H9 (cell line): Measurements from ENCODE around the gene AGO3. TPM values are rescaled to one million over a fixed set of nuclear protein-coding genes. Genes with fewer than 3 reads are reported as not detected.

Experiments
- DNase-seq: peaks from one replicate; pipeline ENCODE4 v3.0.0-alpha.2; 2017
- H2AFZ ChIP-seq: one replicate; pipeline ENCODE4 v1.6.1; 2013; ENCODE audit warnings: mild to moderate bottlenecking, low read length, control low read depth, moderate library complexity
- H2AK5ac ChIP-seq: 2 replicates; pipeline ENCODE4 v1.6.1; 2013; ENCODE audit warnings: low read length, control low read depth, mixed read lengths; ENCODE audit not compliant: insufficient read length
- H2BK120ac ChIP-seq: one replicate; pipeline ENCODE4 v1.6.1; 2013; ENCODE audit warnings: low read depth, mild to moderate bottlenecking, low read length, control low read depth, inconsistent platforms; ENCODE audit not compliant: poor library complexity, severe bottlenecking
- H2BK12ac ChIP-seq: 2 replicates; pipeline ENCODE4 v1.6.1; 2013; ENCODE audit warnings: low read length, control low read depth, mixed read lengths, low read depth; ENCODE audit not compliant: insufficient read length
- H2BK15ac ChIP-seq: 2 replicates; pipeline ENCODE4 v1.6.1; 2013; ENCODE audit warnings: low read depth, low read length, control low read depth
- H2BK20ac ChIP-seq: one replicate; pipeline ENCODE4 v1.6.1; 2013; ENCODE audit warnings: low read depth, mild to moderate bottlenecking, low read length, control low read depth, inconsistent platforms; ENCODE audit not compliant: poor library complexity, severe bottlenecking
- H2BK5ac ChIP-seq: 2 replicates; pipeline ENCODE4 v1.6.1; 2013; ENCODE audit warnings: low read length, control low read depth, mixed read lengths; ENCODE audit not compliant: insufficient read length
- H3K14ac ChIP-seq: 2 replicates; pipeline ENCODE4 v1.6.1; 2013; ENCODE audit warnings: low read length, control low read depth; ENCODE audit not compliant: insufficient read depth
- H3K18ac ChIP-seq: 2 replicates; pipeline ENCODE4 v1.6.1; 2013; ENCODE audit warnings: low read depth, mild to moderate bottlenecking, mixed read lengths, low read length, control low read depth; ENCODE audit not compliant: insufficient read length
- H3K23ac ChIP-seq: 2 replicates; pipeline ENCODE4 v1.6.1; 2013; ENCODE audit warnings: low read length, control low read depth, mixed read lengths, low read depth; ENCODE audit not compliant: insufficient read length
- H3K23me2 ChIP-seq: 2 replicates; pipeline ENCODE4 v1.6.1; 2013; ENCODE audit warnings: low read depth, mild to moderate bottlenecking, mixed read lengths, low read length, control low read depth; ENCODE audit not compliant: insufficient read length, poor library complexity, severe bottlenecking
- H3K27ac ChIP-seq: 2 replicates; pipeline ENCODE4 v1.5.1; 2013; ENCODE audit warnings: low read length, control low read depth, mixed read lengths, low read depth; ENCODE audit not compliant: insufficient read length
- H3K27me3 ChIP-seq: 2 replicates; pipeline ENCODE4 v1.6.1; 2013; ENCODE audit warnings: low read length, control low read depth, inconsistent platforms; ENCODE audit not compliant: insufficient read depth
- H3K4ac ChIP-seq: 2 replicates; pipeline ENCODE4 v1.6.1; 2013; ENCODE audit warnings: low read depth, mild to moderate bottlenecking, control low read depth, inconsistent platforms, low read length, moderate library complexity
- H3K4me1 ChIP-seq: 2 replicates; pipeline ENCODE4 v1.6.1; 2013; ENCODE audit warnings: low read length, control low read depth, inconsistent platforms; ENCODE audit not compliant: insufficient read depth
- H3K4me2 ChIP-seq: 2 replicates; pipeline ENCODE4 v1.6.1; 2013; ENCODE audit warnings: low read length, control low read depth, mixed read lengths; ENCODE audit not compliant: insufficient read length, insufficient read depth
- H3K56ac ChIP-seq: 2 replicates; pipeline ENCODE4 v1.6.1; 2013; ENCODE audit warnings: low read depth, mild to moderate bottlenecking, mixed read lengths, low read length, control low read depth; ENCODE audit not compliant: insufficient read length
- H3K79me1 ChIP-seq: 2 replicates; pipeline ENCODE4 v1.6.1; 2013; ENCODE audit warnings: low read depth, mild to moderate bottlenecking, moderate library complexity, low read length, control low read depth, inconsistent platforms; ENCODE audit not compliant: insufficient read depth, poor library complexity, severe bottlenecking
- H3K79me2 ChIP-seq: 2 replicates; pipeline ENCODE4 v1.6.1; 2013; ENCODE audit warnings: low read length, control low read depth, inconsistent platforms; ENCODE audit not compliant: insufficient read depth
- H3K9ac ChIP-seq: 2 replicates; pipeline ENCODE4 v1.6.1; 2013; ENCODE audit warnings: low read length, control low read depth, mixed read lengths; ENCODE audit not compliant: insufficient read length; ENCODE audit errors: extremely low read depth
- H3K9me3 ChIP-seq: one replicate; pipeline ENCODE4 v1.6.1; 2013; ENCODE audit warnings: low read depth, low read length, inconsistent platforms; ENCODE audit not compliant: control insufficient read depth
- H3T11ph ChIP-seq: one replicate; pipeline ENCODE4 v1.6.1; 2013; ENCODE audit warnings: mild to moderate bottlenecking, low read length, control low read depth, inconsistent platforms
- H4K20me1 ChIP-seq: one replicate; pipeline ENCODE4 v1.6.1; 2013; ENCODE audit not compliant: control insufficient read depth, insufficient read length, insufficient read depth
- H4K5ac ChIP-seq: 2 replicates; pipeline ENCODE4 v1.6.1; 2013; ENCODE audit warnings: low read depth, mild to moderate bottlenecking, mixed read lengths, low read length, control low read depth; ENCODE audit not compliant: insufficient read length
- H4K8ac ChIP-seq: replicated peaks from 2 replicates; pipeline ENCODE4 v1.6.1; 2013; ENCODE audit warnings: low read length, control low read depth, mixed read lengths, low read depth; ENCODE audit not compliant: insufficient read length
- H4K91ac ChIP-seq: 2 replicates; pipeline ENCODE4 v1.6.1; 2013; ENCODE audit warnings: low read depth, mild to moderate bottlenecking, moderate library complexity, mixed read lengths, low read length, control low read depth; ENCODE audit not compliant: insufficient read length
- H3K27ac Mint-ChIP-seq, 3 experiments: 2 replicates in 2 of 3; 3 replicates in 1 of 3; pipeline ENCODE4 v1.8.0; 2020 to 2021; ENCODE audit warnings: mixed read lengths in 3 of 3, mild to moderate bottlenecking in 1 of 3, moderate library complexity in 1 of 3
- H3K27me3 Mint-ChIP-seq: 2 replicates; pipeline ENCODE4 v1.8.0; 2021; ENCODE audit warnings: low read depth, mild to moderate bottlenecking, moderate library complexity, mixed read lengths
- H3K36me3 Mint-ChIP-seq, 3 experiments: 2 replicates in 2 of 3; 3 replicates in 1 of 3; pipeline ENCODE4 v1.8.0; 2020 to 2021; ENCODE audit warnings: low read depth in 3 of 3, mixed read lengths in 3 of 3; ENCODE audit not compliant: insufficient read depth in 1 of 3
- H3K4me1 Mint-ChIP-seq, 2 experiments: 2 replicates each; pipeline ENCODE4 v1.8.0; 2020; ENCODE audit warnings: mixed read lengths in 2 of 2
- H3K4me3 Mint-ChIP-seq, 2 experiments: 2 replicates in 1 of 2; 3 replicates in 1 of 2; pipeline ENCODE4 v1.8.0; 2020 to 2021; ENCODE audit warnings: mild to moderate bottlenecking in 2 of 2, mixed read lengths in 2 of 2, moderate library complexity in 1 of 2
- H3K9me3 Mint-ChIP-seq, 2 experiments: 2 replicates in 1 of 2; 3 replicates in 1 of 2; pipeline ENCODE4 v1.8.0; 2020; ENCODE audit warnings: mild to moderate bottlenecking in 2 of 2, mixed read lengths in 2 of 2, moderate library complexity in 1 of 2
- CTCF ChIP-seq: fragments of 200-600 bp; sonication (generic); conservative IDR thresholded peaks from 3 replicates; pipeline ENCODE4 v1.8.0; 2021; ENCODE audit warnings: antibody characterized with exemption, mild to moderate bottlenecking
- WGBS: extraction: QIAGEN DNeasy Blood & Tissue Kit; methylation state at CpG from one replicate; pipeline ENCODE4 v1.1.7; 2013; ENCODE audit warnings: missing lambda C conversion rate, low lambda C conversion rate, mixed read lengths; ENCODE audit not compliant: insufficient read length; ENCODE audit errors: extremely low coverage; 5-methylcytosine and 5-hydroxymethylcytosine counted together
- total RNA-seq: library from RNA; stranded (reverse); gene quantifications from 2 replicates; pipeline ENCODE4 v1.2.1, GENCODE V29; 2021

The AGO3 gene
- total RNA-seq, 1 experiment from 2014 or later, result 27.0 TPM

- H4K8ac ChIP-seq, result no peak overlapping the region
- no peak for DNase-seq
- H4K91ac ChIP-seq, result no peak overlapping the region
- no peak overlapping the region for H2BK20ac ChIP-seq
- no peaks in the 10 kb centered on the region for H3K9me3 ChIP-seq
- H3K79me2 ChIP-seq, result peaks cover 2% of the 10 kb centered on the region; the same call in 1 of the 2 replicates
- no peak overlapping the region for H3T11ph ChIP-seq
- no peaks in the 10 kb centered on the region for H4K20me1 ChIP-seq
- H2AK5ac ChIP-seq, result no peak overlapping the region
- peaks cover 14% of the 10 kb centered on the region for H3K23me2 ChIP-seq
- no peak overlapping the region for H3K56ac ChIP-seq
- no CpG with 5 or more reads among the region's 29 CpGs for WGBS
- no peaks in the 10 kb centered on the region; a peak in 1 of 5 replicates for H3K9me3 Mint-ChIP-seq
- no peak overlapping the region for H4K5ac ChIP-seq
- H3K36me3 Mint-ChIP-seq, result peaks cover 2 to 7% (median 4%) of the 10 kb centered on the region in 3 experiments; a peak in 4 of 7 replicates
- peaks cover 21 to 30% of the 10 kb centered on the region in 2 experiments for H3K4me1 Mint-ChIP-seq
- no peaks in the 10 kb centered on the region for H3K27me3 ChIP-seq
- H3K4me1 ChIP-seq, result no peaks in the 10 kb centered on the region
- H2AFZ ChIP-seq, result no peak overlapping the region
- no peak overlapping the region for H2BK120ac ChIP-seq
- H3K27ac Mint-ChIP-seq, result no peak overlapping the region
- no peak overlapping the region for H3K9ac ChIP-seq
- no peak overlapping the region for H2BK15ac ChIP-seq
- no peak overlapping the region for H3K23ac ChIP-seq
- no peak overlapping the region for H3K4ac ChIP-seq
- H3K27ac ChIP-seq, result no peak overlapping the region
- no peak for TF ChIP-seq CTCF
- no peak overlapping the region for H2BK12ac ChIP-seq
- H3K4me2 ChIP-seq, result no peak overlapping the region
- H3K4me3 Mint-ChIP-seq, result 0 out of 5 replicates have a peak overlapping the region, but pooled peaks of 1 of the 2 experiments have one; percentile 34
- no peak overlapping the region for H3K18ac ChIP-seq
- peaks cover 14% of the 10 kb centered on the region for H3K27me3 Mint-ChIP-seq
- no peaks in the 10 kb centered on the region for H3K79me1 ChIP-seq
- no peak overlapping the region for H3K14ac ChIP-seq
- no peak overlapping the region for H2BK5ac ChIP-seq
Measured at GRCh38 chr1:36085686-36086526, 155.0 kb downstream of the AGO3 start.
